ENCODE data around the gene MEIS2.

DNA sequence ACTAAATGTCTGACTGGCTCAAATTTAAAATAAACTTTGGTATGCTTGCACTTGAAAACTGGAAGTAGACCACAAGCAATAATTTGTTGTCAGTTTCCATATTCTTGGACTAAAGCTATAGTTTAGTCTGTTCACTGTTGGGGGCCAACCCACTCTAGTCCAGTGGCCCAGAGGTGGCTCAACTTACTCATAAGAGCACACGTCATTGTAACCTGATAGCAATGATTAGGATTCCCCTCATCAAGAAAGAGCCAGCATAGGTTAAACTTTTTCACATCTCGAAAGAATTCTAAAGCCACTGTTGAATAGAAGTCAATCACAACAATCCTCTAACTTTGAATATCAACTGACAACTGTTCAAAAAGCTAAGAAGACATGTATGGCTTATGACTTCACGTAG is 147.0 kb downstream of the MEIS2 start:
- TF ChIP-seq HDGF (IDR thresholded peaks at IDR 0.05; ENCODE audit: borderline replicate concordance) (no peak), L3MBTL2 (conservative IDR thresholded peaks at IDR 0.05) (no peak)

Measured in HEK293T (cell line).